ENCODE measurements around the gene PLA2G4D.

Gene PLA2G4D

DNA sequence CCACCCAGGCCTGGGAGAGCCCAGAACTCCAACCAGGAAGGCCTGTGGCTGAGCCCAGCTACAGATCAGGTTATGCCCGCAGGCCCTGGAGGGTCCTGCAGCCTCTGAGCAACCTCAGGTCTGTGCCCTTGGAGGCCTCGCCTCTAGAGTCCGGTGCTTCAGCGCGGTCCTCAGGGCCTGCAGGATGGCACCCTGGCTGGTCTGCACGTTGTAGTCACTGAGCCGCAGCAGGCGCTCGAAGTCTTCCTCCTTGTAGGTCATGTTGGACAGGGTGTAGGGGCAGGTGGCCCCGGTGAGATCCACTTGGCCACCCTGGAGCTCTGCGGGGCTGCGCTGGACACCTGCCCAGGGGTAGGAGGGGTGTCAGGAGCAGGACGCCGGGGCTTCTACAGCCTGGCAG, 25.8 kb downstream of the PLA2G4D start:
- H3K9ac ChIP-seq, result no peak overlapping the region
- no peak for TF ChIP-seq CTCF (conservative IDR thresholded peaks at IDR 0.05; ENCODE audit: low read depth, low read length)
- H3K27ac ChIP-seq, result no peak overlapping the region
- no peaks in the 10 kb centered on the region for H3K36me3 ChIP-seq (ENCODE audit: insufficient read depth)
- H2AFZ ChIP-seq (ENCODE audit: low read depth), result no peak overlapping the region
- H3K27me3 ChIP-seq (ENCODE audit: insufficient read depth, low read depth), result no peaks in the 10 kb centered on the region
- H3K4me1 ChIP-seq (ENCODE audit: low read depth, poor library complexity, severe bottlenecking), result no peaks in the 10 kb centered on the region
- H3K4me3 ChIP-seq (IDR thresholded peaks at IDR 0.05; ENCODE audit: insufficient read depth, low read depth, low read length), result no peak overlapping the region
- H4K20me1 ChIP-seq (ENCODE audit: insufficient read depth), result no peaks in the 10 kb centered on the region
- no peak overlapping the region for H3K4me2 ChIP-seq
- no peaks in the 10 kb centered on the region for H3K79me2 ChIP-seq (ENCODE audit: insufficient read depth, low read depth)

GRCh38 chr15:42066764-42067415, 27.5 kb downstream of the PLA2G4D start:
- no peak overlapping the region for H3K4me3 ChIP-seq (IDR thresholded peaks at IDR 0.05; ENCODE audit: insufficient read depth, low read depth, low read length)

DNA sequence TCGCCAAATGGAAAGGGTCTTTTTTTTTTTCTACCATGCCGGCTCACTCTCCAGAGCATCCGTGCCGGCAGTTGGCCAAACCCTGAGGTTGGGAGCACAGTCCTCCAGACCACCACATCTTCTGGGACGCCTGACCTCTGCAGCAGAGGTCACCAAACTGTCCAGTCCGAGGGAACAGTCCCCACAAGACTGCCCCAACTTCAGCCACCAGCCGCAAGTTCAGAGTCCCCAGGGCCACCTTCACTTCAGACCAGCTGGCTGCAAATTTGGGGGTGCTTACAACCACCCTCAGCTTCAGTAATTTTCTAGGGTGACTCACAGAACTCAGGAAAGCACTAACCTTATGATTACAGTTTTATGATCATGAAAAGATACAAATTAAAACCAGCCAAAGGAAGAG, 28.9 kb downstream of the PLA2G4D start:
- Histone ChIP-seq H2AFZ (ENCODE audit: low read depth) (no peak overlapping the region), H3K79me2 (ENCODE audit: insufficient read depth, low read depth) (no peaks in the 10 kb centered on the region), H3K4me3 (IDR thresholded peaks at IDR 0.05; ENCODE audit: insufficient read depth, low read depth, low read length) (no peak overlapping the region), H3K27me3 (ENCODE audit: insufficient read depth, low read depth) (no peaks in the 10 kb centered on the region), H4K20me1 (ENCODE audit: insufficient read depth) (no peaks in the 10 kb centered on the region), H3K27ac (no peak overlapping the region), H3K4me1 (ENCODE audit: low read depth, poor library complexity, severe bottlenecking) (peaks cover 15% of the 10 kb centered on the region), H3K4me2 (no peak overlapping the region), H3K36me3 (ENCODE audit: insufficient read depth) (no peaks in the 10 kb centered on the region), H3K9ac (no peak overlapping the region)
- TF ChIP-seq CTCF (conservative IDR thresholded peaks at IDR 0.05; ENCODE audit: low read depth, low read length), result no peak

More at GRCh38 chr15:42066764-42067415, 27.5 kb downstream of the PLA2G4D start:
- H3K4me1 ChIP-seq (ENCODE audit: low read depth, poor library complexity, severe bottlenecking), result peaks cover under 1% of the 10 kb centered on the region
- H3K79me2 ChIP-seq (ENCODE audit: insufficient read depth, low read depth), result no peaks in the 10 kb centered on the region
- H2AFZ ChIP-seq (ENCODE audit: low read depth), result no peak overlapping the region
- H3K4me2 ChIP-seq, result no peak overlapping the region
- H3K27ac ChIP-seq, result no peak overlapping the region
- no peak overlapping the region for H3K9ac ChIP-seq
- H3K27me3 ChIP-seq (ENCODE audit: insufficient read depth, low read depth), result no peaks in the 10 kb centered on the region
- no peaks in the 10 kb centered on the region for H3K36me3 ChIP-seq (ENCODE audit: insufficient read depth)
- peak; percentile 33; the same call in 1 of the 2 replicates for TF ChIP-seq CTCF (conservative IDR thresholded peaks at IDR 0.05; ENCODE audit: low read depth, low read length)
- no peaks in the 10 kb centered on the region for H4K20me1 ChIP-seq (ENCODE audit: insufficient read depth)

- Histone ChIP-seq H4K20me1 (ENCODE audit: insufficient read depth) (no peaks in the 10 kb centered on the region), H3K36me3 (ENCODE audit: insufficient read depth) (no peaks in the 10 kb centered on the region), H3K27ac (no peak overlapping the region), H3K27me3 (ENCODE audit: insufficient read depth, low read depth) (no peaks in the 10 kb centered on the region), H3K4me3 (IDR thresholded peaks at IDR 0.05; ENCODE audit: insufficient read depth, low read depth, low read length) (no peak overlapping the region), H3K79me2 (ENCODE audit: insufficient read depth, low read depth) (no peaks in the 10 kb centered on the region), H3K4me2 (no peak overlapping the region), H3K9ac (no peak overlapping the region), H2AFZ (ENCODE audit: low read depth) (no peak overlapping the region), H3K4me1 (ENCODE audit: low read depth, poor library complexity, severe bottlenecking) (peaks cover 16% of the 10 kb centered on the region)
- no peak for TF ChIP-seq CTCF (conservative IDR thresholded peaks at IDR 0.05; ENCODE audit: low read depth, low read length)
Measured at GRCh38 chr15:42065033-42065432, 29.3 kb downstream of the PLA2G4D start.
